Adrenal gland (tissue), 12 donors: ENCODE results near the gene WDFY4. TPM values are rescaled to one million over a fixed set of nuclear protein-coding genes. Genes with fewer than 3 reads are reported as not detected.

Experiments used
- DNase-seq, 7 donors: peaks; one replicate each; pipeline ENCODE4 v3.0.0-alpha.2; 2019 to 2020
- H3K27ac ChIP-seq, 5 donors: fragments of 200-600 bp; sonication (generic) in 4 of 5; 1 replicate in 3 of 5; 2 replicates in 2 of 5; pipeline versions ENCODE4 v1.5.1 to v1.8.0; 2016 to 2020; ENCODE audit warnings: mild to moderate bottlenecking in 1 of 5
- H3K27me3 ChIP-seq: fragments of 200-600 bp; 2 replicates; pipeline ENCODE4 v1.8.0; 2021
- H3K36me3 ChIP-seq, 2 donors: fragments of 200-600 bp; replicated peaks in 1 of 2; 1 replicate in 1 of 2; 2 replicates in 1 of 2; pipeline versions ENCODE4 v1.5.1 to v1.8.0; 2018 to 2022
- H3K4me1 ChIP-seq, 2 donors: fragments of 200-600 bp; replicated peaks in 1 of 2; 1 replicate in 1 of 2; 2 replicates in 1 of 2; pipeline versions ENCODE4 v1.5.1 to v1.8.0; 2018 to 2021
- H3K4me3 ChIP-seq, 4 donors: fragments of 200-600 bp; sonication (generic) in 3 of 4; one replicate each; pipeline ENCODE4 v1.5.1; 2016 to 2018
- H3K9me3 ChIP-seq, 3 donors: fragments of 200-600 bp; sonication (generic) in 1 of 3; replicated peaks in 1 of 3; 1 replicate in 2 of 3; 2 replicates in 1 of 3; pipeline versions ENCODE4 v1.5.1 to v1.8.0; 2016 to 2021
- CTCF ChIP-seq, 6 experiments: fragments of 450-650 bp in 4 of 6; fragments of 200-600 bp in 2 of 6; sonication (generic) in 1 of 6; IDR thresholded peaks; 1 replicate in 5 of 6; 2 replicates in 1 of 6; pipeline versions ENCODE4 v1.5.1 to v1.8.0; 2016 to 2021; ENCODE audit warnings: antibody characterized with exemption in 6 of 6, mild to moderate bottlenecking in 2 of 6, moderate library complexity in 1 of 6
- POLR2A ChIP-seq, 2 donors: fragments of 450-650 bp; IDR thresholded peaks; one replicate each; pipeline ENCODE4 v1.6.1; 2017; ENCODE audit warnings: antibody characterized with exemption in 2 of 2, mild to moderate bottlenecking in 2 of 2, moderate library complexity in 1 of 2
- WGBS, 4 donors: extraction: QIAGEN DNeasy Blood & Tissue Kit in 2 of 4; methylation state at CpG; one replicate each; pipeline versions ENCODE4 v1.1.5 to v1.1.7; 2013 to 2017; 5-methylcytosine and 5-hydroxymethylcytosine counted together
- intact Hi-C, 2 donors: fragments of 100-400 bp; cut with DNase I; formaldehyde crosslinking; loops; one replicate each; pipeline versions ENCODE4 v1.14.1 to v1.15.0; 2022 to 2023
- polyA plus RNA-seq, 3 donors: library from polyadenylated mRNA; stranded (reverse); fragments of 200-250 nt in 2 of 3; fragments of 350-450 nt in 1 of 3; fragmentation: Illumina TruSeq in 1 of 3; extraction: RNeasy Lipid Tissue Mini Kit (QIAGEN cat#74804) in 1 of 3; gene quantifications; one replicate each; pipeline ENCODE4 v1.2.3, GENCODE V29; 2013 to 2014
- total RNA-seq, 9 donors: library from RNA; depleted of rRNA in 4 of 9; stranded (reverse); fragments of >200 nt in 4 of 9; fragments of 120-200 nt in 1 of 9; fragmentation: NEBNext Ultra II Directional in 1 of 9; extraction: Animal tissue kit (Norgen Biotek cat#: 25700) in 1 of 9; gene quantifications; one replicate each; pipeline versions ENCODE4 v1.1.0 to v1.2.4, GENCODE V29; 2013 to 2023
- donor health status: healthy with polysubstance abuse.
- donor health status: Bipolar disorder and iron deficiency.
- donor health status: DM: yes; HTN: yes; CAD: no.
- donor health status: DM: no; HTN: no; CAD: no.
- donor health status: DM: no; HTN: no; CAD: no.
- donor health status: DM: yes; HTN: yes; CAD: no.

Gene WDFY4
- total and polyA plus RNA-seq, 12 donors = 0.61 to 9.9 (median 5.7) TPM

GRCh38 chr10:48811461-48811860, 126.8 kb downstream of the WDFY4 start:
- Histone ChIP-seq H3K9me3 (no peaks in the 10 kb centered on the region), H3K27ac (no peak overlapping the region), H3K36me3 (no peaks in the 10 kb centered on the region), H3K27me3 (no peaks in the 10 kb centered on the region), H3K4me3 (no peak overlapping the region), H3K4me1 (no peaks in the 10 kb centered on the region)
- WGBS, 4 donors = 78 to 87% (median 85%) methylated on average over 5 of the region's 5 CpGs
- no peak for DNase-seq
- intact Hi-C loops = no loop called here
- TF ChIP-seq CTCF (IDR thresholded peaks at IDR 0.05) (no peak), POLR2A (IDR thresholded peaks at IDR 0.05) (no peak)

- WGBS, 4 donors = 85 to 93% (median 91%) methylated on average over 4 of the region's 4 CpGs
- no peak for TF ChIP-seq CTCF (IDR thresholded peaks at IDR 0.05)
- no peak for TF ChIP-seq POLR2A (IDR thresholded peaks at IDR 0.05)
- H3K4me3 ChIP-seq = no peak overlapping the region
- no peaks in the 10 kb centered on the region for H3K4me1 ChIP-seq
- H3K27ac ChIP-seq = no peak overlapping the region
- intact Hi-C loops = no loop called here
- no peaks in the 10 kb centered on the region for H3K36me3 ChIP-seq
- no peaks in the 10 kb centered on the region for H3K9me3 ChIP-seq
- H3K27me3 ChIP-seq = no peaks in the 10 kb centered on the region
- DNase-seq = no peak
Measured at GRCh38 chr10:48811917-48812316, 127.2 kb downstream of the WDFY4 start.

- Histone ChIP-seq H3K4me1 (no peaks in the 10 kb centered on the region), H3K27me3 (no peaks in the 10 kb centered on the region), H3K36me3 (no peaks in the 10 kb centered on the region), H3K27ac (no peak overlapping the region), H3K4me3 (no peak overlapping the region), H3K9me3 (no peaks in the 10 kb centered on the region)
- 49 to 65% (median 59%) methylated on average over 1 of the region's 1 CpG for WGBS, 4 donors
- DNase-seq = no peak
- intact Hi-C loops = no loop called here
- no peak for TF ChIP-seq POLR2A (IDR thresholded peaks at IDR 0.05)
- no peak for TF ChIP-seq CTCF (IDR thresholded peaks at IDR 0.05)
Measured at GRCh38 chr10:48813291-48813690, 128.6 kb downstream of the WDFY4 start.

GRCh38 chr10:48813825-48814224, 129.2 kb downstream of the WDFY4 start:
- Histone ChIP-seq H3K27me3 (no peaks in the 10 kb centered on the region), H3K4me1 (no peaks in the 10 kb centered on the region), H3K4me3 (no peak overlapping the region), H3K36me3 (no peaks in the 10 kb centered on the region), H3K9me3 (no peaks in the 10 kb centered on the region), H3K27ac (no peak overlapping the region)
- DNase-seq = no peak
- TF ChIP-seq POLR2A (IDR thresholded peaks at IDR 0.05) (no peak), CTCF (IDR thresholded peaks at IDR 0.05) (no peak)
- intact Hi-C loops = no loop called here
- WGBS, 4 donors = 81 to 100% (median 89%) methylated on average over 1 to 3 of the region's 3 CpGs
